SHP77 treated with DMSO at 0.1 percent for 48 hours (cell line): Measurements from ENCODE around the gene SPINT1.

Experiments used
- DNase-seq: peaks from one replicate; lab custom pipeline; 2025; lab: John Stamatoyannopoulos, UW

Gene SPINT1

GRCh38 chr15:40843885-40844695, at the start of gene SPINT1:
SPINT1 (plus strand) TSS chr15:40844048; CDS start chr15:40844555, 507 bp downstream.
- no peak for DNase-seq

- no peak for DNase-seq
These were observed 47.8 kb upstream of the SPINT1 start for GRCh38 chr15:40796041-40796440.

GRCh38 chr15:40796512-40796911, 47.3 kb upstream of the SPINT1 start:
- no peak for DNase-seq

- DNase-seq = no peak
These were observed 44.3 kb upstream of the SPINT1 start for GRCh38 chr15:40799523-40799922.

- DNase-seq = no peak
These were observed 40.8 kb upstream of the SPINT1 start for GRCh38 chr15:40803076-40803475.

GRCh38 chr15:40803688-40804087, 40.2 kb upstream of the SPINT1 start:
- no peak for DNase-seq

- DNase-seq = peak; percentile 20
These were observed 37.2 kb upstream of the SPINT1 start for GRCh38 chr15:40806672-40807027.

- peak; percentile 94 for DNase-seq
These were observed 36.6 kb upstream of the SPINT1 start, which contains the start of the genes DNAJC17 and ZFYVE19 for GRCh38 chr15:40807028-40807887. DNAJC17 (minus strand) TSS chr15:40807473; CDS start chr15:40807446, 27 bp downstream. ZFYVE19 (plus strand) TSS chr15:40807089; CDS start chr15:40807590, 501 bp downstream.

- DNase-seq = no peak
These were observed 35.9 kb upstream of the SPINT1 start for GRCh38 chr15:40807888-40808461.

GRCh38 chr15:40808861-40809450, 34.9 kb upstream of the SPINT1 start:
- DNase-seq = no peak

- no peak for DNase-seq
These were observed 31.0 kb upstream of the SPINT1 start for GRCh38 chr15:40812721-40813425.

GRCh38 chr15:40815042-40815698, 28.7 kb upstream of the SPINT1 start:
- no peak for DNase-seq

- DNase-seq = no peak
These were observed 24.8 kb upstream of the SPINT1 start for GRCh38 chr15:40819048-40819447.

GRCh38 chr15:40821195-40821594, 22.7 kb upstream of the SPINT1 start:
- no peak for DNase-seq

- no peak for DNase-seq
These were observed 20.1 kb upstream of the SPINT1 start for GRCh38 chr15:40823572-40824343.

GRCh38 chr15:40825661-40826422, 18.0 kb upstream of the SPINT1 start:
- no peak for DNase-seq

GRCh38 chr15:40826423-40827075, 17.3 kb upstream of the SPINT1 start:
- DNase-seq = no peak

GRCh38 chr15:40828447-40829036, 15.3 kb upstream of the SPINT1 start, which contains the start of gene PPP1R14D:
PPP1R14D (minus strand) TSS chr15:40828708; CDS start chr15:40828641, 67 bp downstream.
- no peak for DNase-seq
